Ectodermal cell (in vitro differentiated cells): ENCODE data around the gene AIFM3.

Source experiments
- H3K27ac ChIP-seq: 2 replicates; pipeline ENCODE4 v1.7.0; 2013; ENCODE audit warnings: mild to moderate bottlenecking, low read depth, low read length; ENCODE audit not compliant: insufficient read depth, poor library complexity, severe bottlenecking
- H3K27me3 ChIP-seq: 2 replicates; pipeline ENCODE4 v1.7.0; 2013; ENCODE audit warnings: mild to moderate bottlenecking, low read length; ENCODE audit not compliant: insufficient read depth, control insufficient read depth, poor library complexity, severe bottlenecking
- H3K36me3 ChIP-seq: one replicate; pipeline ENCODE4 v1.7.0; 2013; ENCODE audit warnings: low read length; ENCODE audit not compliant: control insufficient read depth, insufficient read depth
- H3K4me1 ChIP-seq: one replicate; pipeline ENCODE4 v1.7.0; 2013; ENCODE audit warnings: low read length; ENCODE audit not compliant: control insufficient read depth, insufficient read depth
- H3K4me3 ChIP-seq: 2 replicates; pipeline ENCODE4 v1.7.0; 2013; ENCODE audit warnings: low read depth, low read length, control low read depth; ENCODE audit not compliant: insufficient read depth
- H3K9me3 ChIP-seq: 2 replicates; pipeline ENCODE4 v1.7.0; 2013; ENCODE audit warnings: mild to moderate bottlenecking, low read length, moderate library complexity; ENCODE audit not compliant: control insufficient read depth
- WGBS, 2 experiments: methylation state at CpG; one replicate each; pipeline ENCODE4 v1.1.7; 2013; ENCODE audit warnings: missing lambda C conversion rate in 2 of 2; 5-methylcytosine and 5-hydroxymethylcytosine counted together

Gene AIFM3

DNA sequence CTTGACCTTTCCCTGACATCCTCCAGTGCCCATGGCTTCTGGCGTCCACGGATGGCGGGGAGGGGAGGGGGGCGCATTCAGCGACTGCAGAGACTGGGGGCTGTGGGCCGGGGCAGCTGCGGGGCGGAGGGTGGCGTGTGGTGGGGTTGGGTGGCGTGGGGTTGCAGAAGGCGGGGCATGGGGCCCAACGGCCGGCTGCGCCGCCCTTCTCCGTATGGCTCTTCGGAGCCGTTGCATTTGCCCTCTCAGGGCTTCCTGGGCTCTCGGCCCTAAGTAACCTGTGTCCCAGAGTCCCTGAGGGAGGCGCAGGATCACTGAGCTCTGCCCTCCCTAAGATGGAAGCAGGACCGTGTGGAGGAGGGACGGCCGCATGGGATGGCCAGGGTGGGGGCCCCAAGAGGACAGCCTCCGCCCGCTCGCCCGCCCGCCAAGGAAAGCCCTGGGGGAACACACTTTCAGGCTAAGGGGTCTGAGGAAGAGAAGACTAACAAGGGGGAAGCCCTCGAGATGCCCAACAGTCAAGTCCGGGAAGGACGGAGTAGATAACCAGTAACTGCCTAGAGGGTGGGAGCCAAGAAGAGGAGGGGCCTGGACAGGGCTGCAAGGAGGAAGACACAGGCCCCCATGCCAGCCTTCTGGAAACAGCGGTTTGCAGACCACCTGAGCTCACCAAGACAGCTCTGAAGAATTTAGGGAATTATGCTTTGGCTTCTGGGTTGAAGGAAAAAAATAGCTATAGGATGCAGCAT is 9.2 kb upstream of the AIFM3 start:
- WGBS, 2 experiments = 9% methylated on average over 32 of the region's 32 CpGs
- Histone ChIP-seq H3K4me3 (peak overlapping the region; percentile 32), H3K27me3 (peaks cover 32% of the 10 kb centered on the region), H3K4me1 (peaks cover 5% of the 10 kb centered on the region), H3K36me3 (peaks cover 12% of the 10 kb centered on the region), H3K9me3 (no peaks in the 10 kb centered on the region), H3K27ac (no peak overlapping the region)

DNA sequence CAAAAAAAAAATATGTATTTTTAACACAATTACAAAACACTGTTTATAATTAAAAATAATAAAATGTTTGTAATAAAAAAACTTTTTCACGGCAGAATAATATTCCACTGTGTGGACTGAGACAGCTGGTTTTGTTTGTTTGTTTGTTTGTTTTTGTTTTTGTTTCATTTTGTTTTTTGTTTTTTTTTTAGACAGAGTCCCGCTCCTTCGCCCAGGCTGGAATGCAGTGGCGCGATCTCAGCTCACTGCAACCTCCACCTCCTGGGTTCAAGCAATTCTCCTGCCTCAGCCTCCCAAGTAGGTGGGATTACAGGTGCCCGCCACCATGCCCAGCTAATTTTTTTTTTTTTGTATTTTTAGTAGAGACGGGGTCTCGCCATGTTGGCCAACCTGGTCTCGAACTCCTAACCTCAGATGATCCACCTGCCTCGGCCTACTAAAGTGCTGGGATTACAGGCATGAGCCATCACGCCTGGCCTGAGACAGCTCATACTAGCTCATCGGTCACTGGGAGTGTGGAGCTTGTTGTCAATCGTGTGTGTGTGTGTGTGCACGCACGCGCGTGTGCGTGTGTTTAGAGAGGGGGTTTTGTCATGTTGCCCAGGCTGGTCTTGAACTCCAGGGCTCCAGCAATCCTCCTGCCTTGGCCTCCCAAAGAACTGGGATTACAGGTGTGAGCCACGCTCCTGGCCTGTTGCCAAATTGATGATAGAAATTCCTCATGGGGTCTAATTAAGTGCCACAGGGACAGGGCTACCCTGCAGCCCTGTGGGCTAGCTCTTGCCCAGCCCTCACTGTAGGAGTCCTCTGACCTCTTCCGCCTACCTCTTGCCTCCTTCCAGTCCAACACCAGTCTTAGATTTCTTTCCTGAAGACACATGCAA is 7.2 kb upstream of the AIFM3 start:
- Histone ChIP-seq H3K36me3 (no peaks in the 10 kb centered on the region), H3K27ac (no peak overlapping the region), H3K4me3 (no peak overlapping the region), H3K9me3 (no peaks in the 10 kb centered on the region), H3K4me1 (peaks cover 11% of the 10 kb centered on the region), H3K27me3 (peaks cover 49% of the 10 kb centered on the region)
- WGBS, 2 experiments = 93 to 95% methylated on average over 20 of the region's 20 CpGs

DNA sequence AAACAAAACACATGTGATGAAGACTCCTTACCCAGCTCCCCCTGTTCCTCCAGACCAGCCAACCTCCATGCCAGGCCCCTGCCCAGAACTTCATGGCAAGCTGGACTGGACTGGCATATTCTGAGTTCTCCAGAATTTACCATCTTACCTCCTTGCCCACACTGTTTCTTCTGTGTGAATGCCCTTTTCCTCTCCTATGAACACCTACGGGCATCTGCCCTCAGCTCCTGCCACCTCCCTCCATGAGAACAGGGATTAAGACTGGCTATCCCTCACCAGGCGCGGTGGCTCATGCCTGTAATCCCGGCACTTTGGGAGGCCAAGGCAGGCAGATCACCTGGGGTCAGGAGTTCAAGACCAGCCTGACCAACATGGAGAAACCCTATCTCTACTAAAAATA is 6.4 kb upstream of the AIFM3 start:
- H3K9me3 ChIP-seq = no peaks in the 10 kb centered on the region
- H3K27me3 ChIP-seq = peaks cover 56% of the 10 kb centered on the region
- 90 to 91% methylated on average over 4 of the region's 4 CpGs for WGBS, 2 experiments

GRCh38 chr22:20962491-20962945 is 4.5 kb upstream of the AIFM3 start:
- WGBS, 2 experiments = 86 to 94% methylated on average over 6 of the region's 6 CpGs
- H3K4me3 ChIP-seq = no peak overlapping the region
- H3K9me3 ChIP-seq = no peaks in the 10 kb centered on the region
- no peaks in the 10 kb centered on the region for H3K36me3 ChIP-seq
- peaks cover 26% of the 10 kb centered on the region for H3K4me1 ChIP-seq
- no peak overlapping the region for H3K27ac ChIP-seq
- H3K27me3 ChIP-seq = peaks cover 47% of the 10 kb centered on the region

More for the DNA sequence above, 6.4 kb upstream of the AIFM3 start:
- Histone ChIP-seq H3K36me3 (no peaks in the 10 kb centered on the region), H3K4me1 (peaks cover 17% of the 10 kb centered on the region), H3K27ac (no peak overlapping the region), H3K4me3 (no peak overlapping the region)

DNA sequence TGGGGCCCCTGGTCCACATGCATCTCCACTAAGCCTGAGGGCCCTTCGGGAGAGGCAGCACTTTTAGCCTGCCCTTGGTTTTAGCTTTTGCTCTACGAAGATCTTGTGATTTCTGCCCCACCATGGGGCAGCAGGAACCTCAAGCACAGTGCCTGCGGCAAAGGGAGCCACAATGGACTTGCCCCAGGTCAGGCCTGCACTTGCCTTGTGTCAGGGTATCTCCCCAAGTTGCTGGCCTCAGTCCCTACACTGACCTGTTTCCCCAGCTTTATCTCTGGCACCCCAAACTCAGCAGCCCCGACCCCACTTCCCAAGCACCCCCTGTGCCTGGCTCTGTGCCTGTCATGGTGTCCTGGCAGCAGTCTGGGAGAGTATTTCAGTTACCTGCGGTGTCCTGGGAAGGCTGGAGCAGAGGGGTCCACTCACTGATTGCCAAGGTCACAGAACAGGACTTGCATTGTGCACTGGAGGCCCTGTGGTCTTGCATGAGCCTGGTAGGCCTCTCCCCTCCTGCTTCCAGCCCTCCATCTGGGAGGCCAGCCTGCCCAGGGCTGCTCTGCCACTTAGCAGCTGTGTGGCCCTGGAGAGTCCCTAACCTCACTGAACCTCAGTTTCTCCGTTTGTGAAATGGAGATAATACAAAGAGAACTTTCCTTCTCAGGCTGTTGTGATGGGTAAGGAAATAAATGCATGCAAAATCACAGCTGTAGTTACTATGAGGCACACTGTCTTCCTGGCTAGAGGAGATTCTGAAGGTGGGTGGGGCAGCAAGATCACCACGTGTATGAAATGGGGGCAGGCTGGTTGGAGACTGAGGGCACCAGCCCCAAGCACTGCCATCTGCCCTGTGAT is 3.6 kb upstream of the AIFM3 start:
- 84 to 87% methylated on average over 7 of the region's 7 CpGs for WGBS, 2 experiments
- no peak overlapping the region for H3K4me3 ChIP-seq
- no peaks in the 10 kb centered on the region for H3K9me3 ChIP-seq
- H3K4me1 ChIP-seq = peaks cover 27% of the 10 kb centered on the region
- no peaks in the 10 kb centered on the region for H3K36me3 ChIP-seq
- peaks cover 38% of the 10 kb centered on the region for H3K27me3 ChIP-seq
- no peak overlapping the region for H3K27ac ChIP-seq

GRCh38 chr22:20964090-20964798 is 2.8 kb upstream of the AIFM3 start:
- 69 to 76% methylated on average over 6 of the region's 6 CpGs for WGBS, 2 experiments
- no peaks in the 10 kb centered on the region for H3K9me3 ChIP-seq
- H3K27me3 ChIP-seq = peaks cover 34% of the 10 kb centered on the region
- H3K4me1 ChIP-seq = peaks cover 34% of the 10 kb centered on the region
- no peak overlapping the region for H3K27ac ChIP-seq
- H3K36me3 ChIP-seq = no peaks in the 10 kb centered on the region
- H3K4me3 ChIP-seq = peak overlapping the region; percentile 35

DNA sequence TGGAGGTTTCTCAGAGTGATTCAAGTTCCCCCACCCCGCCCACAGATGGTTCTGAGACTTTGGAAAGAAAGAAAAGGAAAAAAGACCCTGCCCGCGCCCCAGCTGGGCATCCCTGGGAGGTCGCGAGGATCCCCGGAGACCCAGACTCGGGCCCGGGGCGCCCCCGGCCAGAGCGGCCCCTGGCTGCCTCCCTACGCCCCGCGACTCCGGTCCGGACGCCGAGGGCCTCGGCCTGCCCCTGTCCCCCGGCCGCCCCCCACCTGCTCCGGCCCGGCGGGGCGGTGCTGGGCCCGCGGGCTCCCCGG is 2.3 kb upstream of the AIFM3 start:
- WGBS, 2 experiments = 3 to 5% methylated on average over 28 of the region's 28 CpGs
- Histone ChIP-seq H3K27ac (no peak overlapping the region), H3K36me3 (no peaks in the 10 kb centered on the region), H3K4me1 (peaks cover 34% of the 10 kb centered on the region), H3K9me3 (no peaks in the 10 kb centered on the region), H3K4me3 (peak overlapping the region; percentile 35), H3K27me3 (peaks cover 34% of the 10 kb centered on the region)

- Histone ChIP-seq H3K27me3 (peaks cover 34% of the 10 kb centered on the region), H3K4me3 (peak overlapping the region; percentile 33), H3K36me3 (no peaks in the 10 kb centered on the region), H3K27ac (no peak overlapping the region), H3K4me1 (peaks cover 34% of the 10 kb centered on the region), H3K9me3 (no peaks in the 10 kb centered on the region)
- WGBS, 2 experiments = 9 to 10% methylated on average over 65 of the region's 65 CpGs
Measured at GRCh38 chr22:20965104-20965887, 1.8 kb upstream of the AIFM3 start.
